GM19023 (cell line): ENCODE results near the gene TTC34.
"Not testable (repeated sequence)": the region's sequence is repeated elsewhere in the genome, so short reads cannot be mapped to it uniquely, and the experiment has no call there.

Source experiments
- ATAC-seq: cut with Tn5 transposase; IDR thresholded peaks from one replicate; pipeline ENCODE4 v1.9.1; 2021; ENCODE audit warnings: mild to moderate bottlenecking, moderate library complexity; ENCODE audit not compliant: unreplicated experiment

Gene TTC34

DNA sequence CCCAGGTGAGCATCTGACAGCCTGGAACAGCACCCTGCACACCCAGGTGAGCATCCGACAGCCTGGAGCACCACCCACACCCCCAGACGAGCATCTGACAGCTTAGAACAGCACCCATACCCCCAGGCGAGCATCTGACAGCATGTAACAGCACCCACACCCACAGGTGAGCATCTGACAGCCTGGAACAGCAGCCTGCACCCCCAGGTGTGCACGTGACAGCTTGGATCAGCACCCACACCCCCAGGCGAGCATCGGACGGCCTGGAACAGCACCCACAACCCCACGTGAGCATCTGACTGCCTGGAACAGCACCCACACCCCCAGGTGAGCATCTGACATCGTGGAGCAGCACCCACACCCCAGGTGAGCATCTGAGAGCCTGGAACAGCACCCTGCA, 116.6 kb downstream of the TTC34 start:
- ATAC-seq: not testable (repeated sequence)

- not testable (repeated sequence) for ATAC-seq
Observed at GRCh38 chr1:2684000-2684399, 117.5 kb downstream of the TTC34 start.

GRCh38 chr1:2683321-2683741, 118.2 kb downstream of the TTC34 start:
- not testable (repeated sequence) for ATAC-seq

DNA sequence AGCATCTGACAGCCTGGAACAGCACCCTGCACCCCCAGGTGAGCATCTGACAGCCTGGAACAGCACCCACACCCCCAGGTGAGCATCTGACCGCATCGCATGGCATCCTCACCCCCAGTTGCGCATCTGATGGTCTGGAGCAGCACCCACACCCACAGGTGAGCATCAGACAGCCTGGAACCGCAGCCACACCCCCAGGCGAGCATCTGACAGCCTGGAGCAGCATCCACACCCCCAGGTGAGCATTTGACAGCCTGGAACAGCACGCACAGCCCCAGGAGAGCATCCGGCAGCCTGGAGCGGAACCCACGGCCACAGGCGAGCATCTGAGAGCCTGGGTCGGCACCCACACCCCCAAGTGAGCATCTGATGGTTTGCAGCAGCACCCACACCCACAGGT, 118.6 kb downstream of the TTC34 start:
- ATAC-seq: not testable (repeated sequence)

DNA sequence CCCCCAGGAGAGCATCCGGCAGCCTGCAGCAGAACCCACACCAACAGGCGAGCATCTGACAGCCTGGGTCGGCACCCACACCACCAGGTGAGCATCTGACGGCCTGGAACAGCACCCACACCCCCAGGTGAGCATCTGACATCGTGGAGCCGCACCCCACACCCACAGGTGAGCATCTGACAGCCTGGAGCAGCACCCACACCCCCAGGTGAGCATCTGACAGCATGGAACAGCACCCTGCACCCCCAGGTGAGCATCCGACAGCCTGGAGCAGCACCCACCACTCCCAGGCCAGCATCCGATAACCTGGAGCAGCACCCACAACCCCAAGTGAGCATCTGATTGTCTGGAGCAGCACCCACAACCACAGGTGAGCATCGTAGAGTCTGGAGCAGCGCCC, 124.8 kb downstream of the TTC34 start:
- not testable (repeated sequence) for ATAC-seq

GRCh38 chr1:2671656-2672055, 129.8 kb downstream of the TTC34 start:
- not testable (repeated sequence) for ATAC-seq

- not testable (repeated sequence) for ATAC-seq
Observed at GRCh38 chr1:2659806-2660205, 141.7 kb downstream of the TTC34 start.

- not testable (repeated sequence) for ATAC-seq
Observed at GRCh38 chr1:2657909-2658308, 143.6 kb downstream of the TTC34 start.

DNA sequence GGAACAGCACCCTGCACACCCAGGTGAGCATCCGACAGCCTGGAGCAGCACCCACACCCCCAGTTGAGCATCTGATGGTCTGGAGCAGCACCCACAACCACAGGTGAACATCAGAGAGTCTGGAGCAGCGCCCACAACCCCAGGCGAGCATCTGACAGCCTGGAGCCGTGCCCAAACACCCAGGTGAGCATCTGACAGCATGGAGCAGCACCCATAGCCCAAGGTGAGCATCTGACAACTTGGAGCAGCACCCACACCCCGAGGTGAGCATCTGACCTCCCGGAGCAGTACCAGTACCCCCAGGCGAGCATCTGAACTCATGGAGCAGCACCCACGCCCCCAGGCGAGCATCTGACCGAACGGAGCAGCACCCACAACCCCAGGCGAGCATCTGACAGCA, 144.4 kb downstream of the TTC34 start:
- ATAC-seq: not testable (repeated sequence)

GRCh38 chr1:2655598-2656434, 145.7 kb downstream of the TTC34 start:
- not testable (repeated sequence) for ATAC-seq

GRCh38 chr1:2654443-2654948, 147.0 kb downstream of the TTC34 start:
- ATAC-seq: not testable (repeated sequence)

DNA sequence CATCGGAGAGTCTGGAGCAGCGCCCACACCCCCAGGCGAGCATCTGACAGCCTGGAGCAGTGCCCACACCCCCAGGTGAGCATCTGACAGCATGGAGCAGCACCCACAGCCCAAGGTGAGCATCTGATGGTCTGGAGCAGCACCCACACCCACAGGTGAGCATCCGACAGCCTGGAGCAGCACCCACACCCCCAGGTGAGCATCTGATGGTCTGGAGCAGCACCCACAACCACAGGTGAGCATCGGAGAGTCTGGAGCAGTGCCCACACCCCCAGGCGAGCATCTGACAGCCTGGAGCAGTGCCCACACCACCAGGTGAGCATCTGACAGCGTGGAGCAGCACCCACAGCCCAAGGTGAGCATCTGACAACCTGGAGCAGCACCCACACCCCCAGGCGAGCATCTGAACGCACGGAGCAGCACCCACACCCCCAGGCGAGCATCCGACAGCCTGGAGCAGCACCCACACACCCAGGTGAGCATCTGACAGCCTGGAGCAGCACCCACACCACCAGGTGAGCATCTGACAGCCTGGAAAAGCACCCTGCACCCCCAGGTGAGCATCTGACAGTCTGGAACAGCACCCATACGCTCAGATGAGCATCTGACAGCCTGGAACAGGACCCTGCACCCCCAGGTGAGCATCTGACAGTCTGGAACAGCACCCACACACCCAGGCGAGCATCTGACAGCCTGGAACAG, 147.6 kb downstream of the TTC34 start:
- ATAC-seq: not testable (repeated sequence)

DNA sequence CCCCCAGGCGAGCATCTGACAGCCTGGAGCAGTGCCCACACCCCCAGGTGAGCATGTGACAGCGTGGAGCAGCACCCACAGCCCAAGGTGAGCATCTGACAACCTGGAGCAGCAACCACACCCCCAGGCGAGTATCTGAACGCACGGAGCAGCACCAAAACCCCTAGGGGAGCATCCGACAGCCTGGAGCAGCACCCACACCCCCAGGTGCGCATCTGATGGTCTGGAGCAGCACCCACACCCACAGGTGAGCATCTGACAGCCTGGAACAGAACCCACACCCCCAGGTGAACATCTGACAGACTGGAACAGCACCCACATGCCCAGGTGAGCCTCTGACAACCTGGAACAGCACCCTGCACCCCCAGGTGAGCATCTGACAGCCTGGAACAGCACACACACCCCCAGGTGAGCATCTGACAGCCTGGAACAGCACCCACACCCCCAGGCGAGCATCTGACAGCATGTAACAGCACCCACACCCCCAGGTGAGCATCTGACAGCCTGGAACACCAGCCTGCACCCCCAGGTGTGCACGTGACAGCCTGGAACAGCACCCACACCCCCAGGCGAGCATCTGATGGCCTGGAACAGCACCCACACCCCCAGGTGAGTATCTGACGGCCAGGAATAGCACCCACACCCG, 148.4 kb downstream of the TTC34 start:
- ATAC-seq: not testable (repeated sequence)

DNA sequence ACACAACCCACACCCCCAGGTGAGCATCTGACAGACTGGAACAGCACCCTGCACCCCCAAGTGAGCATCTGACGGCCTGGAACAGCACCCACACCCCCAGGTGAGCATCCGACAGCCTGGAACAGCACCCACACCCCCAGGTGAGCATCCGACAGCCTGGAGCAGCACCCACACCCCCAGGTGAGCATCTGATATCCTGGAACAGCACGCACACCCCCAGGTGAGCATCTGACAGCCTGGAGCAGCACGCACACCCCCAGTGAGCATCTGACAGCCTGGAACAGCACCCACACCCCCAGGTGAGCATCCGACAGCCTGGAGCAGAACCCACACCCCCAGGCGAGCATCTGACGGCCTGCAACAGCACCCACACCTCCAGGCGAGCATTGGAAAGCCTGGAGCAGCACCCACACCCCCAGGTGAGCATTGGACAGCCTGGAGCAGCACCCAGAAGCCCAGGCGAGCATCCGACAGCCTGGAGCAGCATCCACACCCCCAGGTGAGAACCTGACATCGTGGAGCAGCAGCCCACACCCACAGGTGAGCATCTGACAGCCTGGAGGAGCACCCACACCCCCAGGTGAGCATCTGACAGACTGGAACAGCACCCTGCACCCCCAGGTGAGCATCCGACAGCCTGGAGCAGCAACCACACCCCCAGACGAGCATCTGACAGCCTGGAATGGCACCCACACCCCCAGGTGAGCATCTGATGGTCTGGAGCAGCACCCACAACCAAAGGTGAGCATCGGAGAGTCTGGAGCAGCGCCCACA, 149.2 kb downstream of the TTC34 start:
- ATAC-seq: not testable (repeated sequence)

- ATAC-seq: no peak
Observed at GRCh38 chr1:2650967-2651645, 150.4 kb downstream of the TTC34 start.

- ATAC-seq: no peak
Observed at GRCh38 chr1:2646837-2647236, 154.7 kb downstream of the TTC34 start.

DNA sequence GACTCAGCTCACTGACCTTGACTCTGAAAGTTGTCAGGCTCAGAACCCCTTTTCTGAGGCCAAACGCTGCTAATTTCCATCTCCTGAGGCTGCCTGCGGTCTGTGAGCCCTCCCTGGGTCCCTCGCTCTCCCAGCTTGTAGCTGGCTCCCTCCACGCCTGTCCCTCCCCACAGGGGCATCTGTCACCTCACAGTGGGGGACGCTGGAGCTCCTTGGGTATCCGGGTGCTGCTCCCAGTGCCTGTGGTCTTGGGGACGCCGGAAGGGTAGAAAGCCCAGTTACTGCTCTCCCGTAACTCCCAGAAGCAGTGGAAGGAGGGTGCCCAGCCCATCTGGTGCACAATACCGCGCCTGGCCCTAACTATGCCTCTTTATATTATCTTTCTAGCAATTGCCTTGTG, 155.7 kb downstream of the TTC34 start:
- ATAC-seq: no peak

- ATAC-seq: no peak
Observed at GRCh38 chr1:2645143-2645542, 156.3 kb downstream of the TTC34 start.

- ATAC-seq: no peak
Observed at GRCh38 chr1:2644591-2645101, 156.8 kb downstream of the TTC34 start.

DNA sequence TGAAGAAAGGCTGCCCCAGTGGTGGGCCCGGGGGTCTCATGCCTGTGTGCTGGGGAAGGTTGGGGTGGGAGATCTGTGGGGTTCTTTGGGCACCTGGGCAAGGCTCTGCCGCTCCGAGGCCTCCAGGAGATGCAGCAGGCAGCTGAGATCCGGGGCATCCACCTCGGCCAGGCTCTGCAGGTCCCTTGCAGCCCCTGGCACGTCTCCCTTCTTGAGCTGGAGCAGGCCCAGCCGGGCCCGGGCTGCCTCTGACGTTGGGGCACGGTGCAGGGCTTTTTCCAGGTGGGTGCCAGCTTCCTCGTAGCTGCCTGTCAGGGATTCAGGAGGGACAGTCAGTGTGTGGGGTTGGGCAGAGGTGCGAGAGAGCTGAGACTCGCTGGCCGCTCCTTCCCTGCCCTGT, 157.3 kb downstream of the TTC34 start:
- ATAC-seq: no peak
